Keratinocyte (primary cell): ENCODE data around the gene AMY1C.
"Not testable (repeated sequence)": the region's sequence is repeated elsewhere in the genome, so short reads cannot be mapped to it uniquely, and the experiment has no call there.

Source experiments
- CTCF ChIP-seq, 3 experiments: IDR thresholded peaks in 1 of 3; conservative IDR thresholded peaks in 1 of 3; optimal IDR thresholded peaks in 1 of 3; 2 replicates in 2 of 3; 3 replicates in 1 of 3; pipeline versions ENCODE3 to v1.5.1; 2011; ENCODE audit warnings: low read length in 3 of 3, mild to moderate bottlenecking in 3 of 3, moderate library complexity in 2 of 3, control low read depth in 1 of 3, inconsistent platforms in 1 of 3; ENCODE audit not compliant: insufficient read depth in 2 of 3; ENCODE audit errors: extremely low read depth in 1 of 3
- EZH2 ChIP-seq: IDR thresholded peaks from one replicate; pipeline ENCODE4 v1.6.1; 2012; ENCODE audit warnings: inconsistent platforms, mild to moderate bottlenecking, low read length, moderate library complexity

- TF ChIP-seq CTCF (optimal IDR thresholded peaks at IDR 0.05 in 1 of 3, IDR thresholded peaks at IDR 0.05 in 1 of 3, conservative IDR thresholded peaks at IDR 0.05 in 1 of 3; ENCODE audit: extremely low read depth in 1 of 3, insufficient read depth in 2 of 3, low read length in 3 of 3); EZH2: not testable (repeated sequence)
These were observed 4.7 kb upstream of the AMY1C start for GRCh38 chr1:103745040-103745439.
